ENCODE results near the gene C10orf143. TPM values are rescaled to one million over a fixed set of nuclear protein-coding genes. Genes with fewer than 3 reads are reported as not detected.

Gene C10orf143
- 0.42 and 2.3 TPM in 2 replicates for total RNA-seq (2014; rRNA removed; shearing (Covaris generic))

DNA sequence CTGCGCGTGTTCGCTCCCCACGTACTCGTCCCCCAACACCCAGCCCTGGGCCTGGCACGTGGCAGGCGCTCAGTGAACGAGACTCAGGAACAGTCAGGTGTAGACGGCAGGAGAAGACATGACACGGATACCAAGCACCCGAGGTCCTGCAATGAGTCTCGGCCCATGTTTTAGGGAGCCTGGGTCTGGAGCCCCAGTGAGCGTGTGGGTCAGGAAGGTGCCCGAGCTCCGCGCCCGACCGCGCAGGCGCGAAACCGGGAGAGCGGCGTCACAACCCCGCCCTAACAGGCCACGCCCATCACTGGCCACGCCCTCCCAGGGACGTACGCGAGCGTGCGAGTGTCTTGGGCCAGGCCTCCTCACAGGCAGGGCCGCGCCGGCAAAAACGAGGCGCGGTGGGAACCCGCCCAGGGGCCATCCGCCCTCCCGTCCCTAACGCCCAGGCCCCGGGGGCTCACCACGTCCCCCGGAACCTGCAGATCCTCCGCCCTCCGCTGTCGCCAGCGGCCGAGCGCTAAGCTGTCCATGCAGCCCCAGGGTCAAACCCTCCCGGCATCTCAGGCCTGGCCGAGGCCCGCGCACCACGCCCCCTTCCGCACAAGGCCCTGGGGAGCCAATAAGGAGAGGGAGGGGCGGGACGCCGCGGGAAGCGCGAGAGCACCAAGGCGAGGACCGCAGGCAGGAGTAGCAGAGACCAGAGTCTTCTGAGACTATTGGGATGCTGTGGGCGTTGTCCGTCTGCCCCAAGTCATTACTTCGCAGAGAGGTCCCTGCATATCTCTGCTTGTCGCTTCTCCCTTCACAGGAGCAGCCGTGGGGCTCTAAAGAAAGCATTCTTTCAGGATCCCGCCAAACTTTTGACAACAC is at the start of gene C10orf143:
C10orf143 (minus strand) TSS at position 585 of the 867 bp plus-strand sequence; CDS start at position 527, 58 bp downstream.
- DNase-seq = peak; percentile 97
- Histone ChIP-seq H3K4me3 (ENCODE audit: insufficient read depth, low read depth, low read length) (peak within 1 kb of the TSS; percentile 74), H3K27me3 (ENCODE audit: control insufficient read depth, insufficient read depth, low read length) (no peaks in the 10 kb centered on the region), H3K36me3 (replicated peaks; ENCODE audit: control insufficient read depth, insufficient read depth, low read length) (no peaks in the 10 kb centered on the region)

DNA sequence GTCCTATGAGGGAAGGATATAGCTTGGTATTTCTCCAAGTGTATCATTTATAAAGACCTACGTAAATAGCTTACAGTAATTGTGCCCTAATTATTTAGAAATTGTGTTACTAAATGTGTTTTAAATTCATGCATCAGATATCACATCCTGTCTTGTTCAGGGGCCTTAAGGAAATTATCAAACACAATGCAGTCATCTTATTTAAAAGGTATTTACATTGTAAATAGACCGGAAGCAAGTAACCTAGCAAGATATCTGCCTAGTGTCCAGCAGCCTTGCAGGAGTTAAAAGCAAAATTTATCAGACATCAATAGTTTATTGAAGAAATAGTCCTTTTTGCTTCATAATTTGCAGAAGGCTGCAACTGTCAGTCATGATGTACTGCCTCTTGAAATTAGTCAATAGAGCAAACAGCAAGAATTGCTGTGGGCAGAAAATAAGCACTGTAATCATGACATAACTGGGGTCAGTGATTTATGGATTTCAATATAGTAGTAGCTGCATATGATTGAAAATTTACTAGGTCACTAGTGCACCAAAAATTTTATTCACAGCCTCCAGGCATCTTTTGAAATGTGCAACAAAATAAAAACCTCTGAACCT is 48.7 kb upstream of the C10orf143 start:
- H3K27me3 ChIP-seq (ENCODE audit: control insufficient read depth, insufficient read depth, low read length) = no peaks in the 10 kb centered on the region
- DNase-seq = no peak
- no peak overlapping the region for H3K4me3 ChIP-seq (ENCODE audit: insufficient read depth, low read depth, low read length)
- peaks cover 5% of the 10 kb centered on the region for H3K36me3 ChIP-seq (replicated peaks; ENCODE audit: control insufficient read depth, insufficient read depth, low read length)

DNA sequence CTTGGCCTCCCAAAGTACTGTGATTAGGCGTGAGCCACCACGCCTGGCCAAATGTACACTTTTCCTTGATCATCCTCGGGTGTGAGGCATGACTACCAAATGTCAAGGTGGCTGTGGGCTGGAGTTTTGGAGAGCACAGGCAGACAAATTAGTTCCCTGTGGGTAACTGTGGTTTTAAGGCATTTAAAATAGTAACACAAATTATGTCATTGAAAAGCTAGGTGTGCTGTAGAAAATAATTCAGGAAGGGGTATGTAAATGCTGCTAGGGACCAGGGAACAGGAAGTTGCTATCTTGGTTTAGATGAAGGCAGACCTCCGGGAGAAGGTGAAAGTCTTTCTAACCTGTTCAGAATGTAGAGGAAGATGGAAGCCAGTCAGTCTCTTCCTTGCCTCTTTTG is 35.4 kb upstream of the C10orf143 start:
- DNase-seq = no peak
- H3K4me3 ChIP-seq (ENCODE audit: insufficient read depth, low read depth, low read length) = no peak overlapping the region
- H3K36me3 ChIP-seq (replicated peaks; ENCODE audit: control insufficient read depth, insufficient read depth, low read length) = no peaks in the 10 kb centered on the region
- H3K27me3 ChIP-seq (ENCODE audit: control insufficient read depth, insufficient read depth, low read length) = no peaks in the 10 kb centered on the region

DNA sequence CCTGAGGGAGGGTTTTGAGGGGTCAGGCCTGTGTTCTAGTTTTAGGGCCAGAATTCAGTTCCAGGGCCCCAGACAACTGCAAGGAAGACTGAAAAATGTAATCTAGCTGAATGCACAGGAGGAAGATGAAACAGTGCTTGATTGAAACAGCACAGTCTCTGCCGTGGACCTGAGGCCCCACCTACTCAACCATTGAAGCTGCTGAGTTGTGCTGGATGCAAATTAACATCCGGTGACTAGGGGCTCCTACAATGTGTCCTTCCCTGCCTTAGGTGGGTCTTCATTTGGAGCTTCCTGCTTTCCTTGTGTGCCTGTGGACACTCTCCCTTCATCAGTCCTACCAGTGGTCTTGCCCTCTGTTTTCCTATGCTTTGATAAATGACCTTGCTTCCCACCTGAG is 31.2 kb upstream of the C10orf143 start:
- Histone ChIP-seq H3K4me3 (ENCODE audit: insufficient read depth, low read depth, low read length) (no peak overlapping the region), H3K27me3 (ENCODE audit: control insufficient read depth, insufficient read depth, low read length) (no peaks in the 10 kb centered on the region), H3K36me3 (replicated peaks; ENCODE audit: control insufficient read depth, insufficient read depth, low read length) (no peaks in the 10 kb centered on the region)
- DNase-seq = no peak

DNA sequence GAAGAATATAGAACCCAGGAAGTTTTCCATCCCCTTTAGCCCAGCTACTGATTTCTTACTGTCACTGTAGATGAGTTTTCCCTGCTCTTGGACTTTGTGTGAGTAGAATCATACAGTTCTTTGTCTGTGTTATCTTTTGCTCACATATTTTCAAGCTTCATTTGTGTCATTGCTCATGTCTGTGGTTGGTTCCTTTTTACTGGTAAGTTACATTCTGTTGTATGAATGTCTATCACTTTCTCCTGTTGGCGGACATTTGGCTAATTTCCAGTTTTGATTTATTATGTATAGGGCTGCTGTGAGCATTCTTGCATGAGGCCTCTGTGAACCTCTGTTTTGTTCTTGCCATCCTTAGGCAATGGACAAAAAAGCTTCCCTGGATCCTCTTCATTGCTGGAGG is 30.8 kb upstream of the C10orf143 start:
- no peaks in the 10 kb centered on the region for H3K36me3 ChIP-seq (replicated peaks; ENCODE audit: control insufficient read depth, insufficient read depth, low read length)
- H3K4me3 ChIP-seq (ENCODE audit: insufficient read depth, low read depth, low read length) = no peak overlapping the region
- no peaks in the 10 kb centered on the region for H3K27me3 ChIP-seq (ENCODE audit: control insufficient read depth, insufficient read depth, low read length)
- DNase-seq = no peak

DNA sequence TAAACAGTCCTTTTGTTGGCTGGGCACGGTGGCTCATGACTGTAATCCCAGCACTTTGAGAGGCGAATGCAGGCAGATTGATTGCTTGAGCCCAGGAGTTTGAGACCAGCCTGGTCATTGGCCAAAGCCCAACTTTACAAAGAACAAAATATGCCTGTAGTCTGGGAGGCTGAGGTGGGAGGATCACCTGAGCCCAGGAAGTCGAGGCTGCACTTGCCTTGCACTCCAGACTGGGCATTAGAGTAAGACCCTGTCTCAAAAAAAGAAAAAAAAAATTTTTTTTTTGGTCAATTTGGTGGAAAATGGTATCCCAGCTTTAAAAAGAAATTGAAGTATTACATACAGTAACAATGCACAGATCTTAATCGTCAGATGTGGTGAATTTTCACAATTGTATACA is 30.4 kb upstream of the C10orf143 start:
- no peak overlapping the region for H3K4me3 ChIP-seq (ENCODE audit: insufficient read depth, low read depth, low read length)
- DNase-seq = no peak
- no peaks in the 10 kb centered on the region for H3K36me3 ChIP-seq (replicated peaks; ENCODE audit: control insufficient read depth, insufficient read depth, low read length)
- H3K27me3 ChIP-seq (ENCODE audit: control insufficient read depth, insufficient read depth, low read length) = no peaks in the 10 kb centered on the region

DNA sequence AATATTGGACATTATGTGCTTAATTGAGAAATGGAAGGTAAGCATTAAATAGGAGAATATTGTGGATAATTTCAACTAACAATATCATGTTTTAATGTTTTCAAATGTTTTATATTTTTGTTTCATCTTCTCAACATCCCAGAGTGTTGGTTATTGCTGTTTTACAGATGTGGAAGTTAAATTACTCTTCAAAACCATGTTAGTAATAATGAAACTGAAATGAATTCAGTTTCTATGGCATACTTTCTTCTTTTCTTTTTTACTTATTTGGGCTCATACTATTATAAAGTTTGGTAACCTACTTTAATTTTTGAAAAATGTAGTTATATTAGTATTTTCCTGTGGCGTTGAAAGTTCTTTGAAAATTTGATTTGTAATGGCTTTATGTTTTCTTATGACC is 29.8 kb upstream of the C10orf143 start:
- no peak overlapping the region for H3K4me3 ChIP-seq (ENCODE audit: insufficient read depth, low read depth, low read length)
- H3K27me3 ChIP-seq (ENCODE audit: control insufficient read depth, insufficient read depth, low read length) = no peaks in the 10 kb centered on the region
- no peak for DNase-seq
- no peaks in the 10 kb centered on the region for H3K36me3 ChIP-seq (replicated peaks; ENCODE audit: control insufficient read depth, insufficient read depth, low read length)

DNA sequence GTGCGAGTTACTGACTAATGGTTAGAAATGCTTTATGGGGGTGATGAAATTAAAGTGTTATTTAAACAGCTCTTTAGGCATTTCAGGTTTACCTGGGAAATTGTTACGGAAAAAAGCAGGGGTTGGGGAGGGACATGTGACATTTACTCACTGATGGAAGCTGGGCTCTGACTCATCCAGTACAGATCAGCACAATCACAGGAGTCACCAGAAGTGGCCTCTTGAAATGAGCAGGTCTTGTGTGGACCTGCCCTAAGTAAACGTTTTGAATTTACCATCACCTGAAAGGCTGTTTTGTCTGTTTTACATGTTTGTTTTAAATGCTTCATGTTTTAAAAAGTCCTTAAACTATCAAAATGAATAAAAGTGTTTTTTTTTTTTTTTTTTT is 27.8 kb upstream of the C10orf143 start:
- H3K36me3 ChIP-seq (replicated peaks; ENCODE audit: control insufficient read depth, insufficient read depth, low read length) = no peaks in the 10 kb centered on the region
- DNase-seq = no peak
- H3K4me3 ChIP-seq (ENCODE audit: insufficient read depth, low read depth, low read length) = no peak overlapping the region
- no peaks in the 10 kb centered on the region for H3K27me3 ChIP-seq (ENCODE audit: control insufficient read depth, insufficient read depth, low read length)

DNA sequence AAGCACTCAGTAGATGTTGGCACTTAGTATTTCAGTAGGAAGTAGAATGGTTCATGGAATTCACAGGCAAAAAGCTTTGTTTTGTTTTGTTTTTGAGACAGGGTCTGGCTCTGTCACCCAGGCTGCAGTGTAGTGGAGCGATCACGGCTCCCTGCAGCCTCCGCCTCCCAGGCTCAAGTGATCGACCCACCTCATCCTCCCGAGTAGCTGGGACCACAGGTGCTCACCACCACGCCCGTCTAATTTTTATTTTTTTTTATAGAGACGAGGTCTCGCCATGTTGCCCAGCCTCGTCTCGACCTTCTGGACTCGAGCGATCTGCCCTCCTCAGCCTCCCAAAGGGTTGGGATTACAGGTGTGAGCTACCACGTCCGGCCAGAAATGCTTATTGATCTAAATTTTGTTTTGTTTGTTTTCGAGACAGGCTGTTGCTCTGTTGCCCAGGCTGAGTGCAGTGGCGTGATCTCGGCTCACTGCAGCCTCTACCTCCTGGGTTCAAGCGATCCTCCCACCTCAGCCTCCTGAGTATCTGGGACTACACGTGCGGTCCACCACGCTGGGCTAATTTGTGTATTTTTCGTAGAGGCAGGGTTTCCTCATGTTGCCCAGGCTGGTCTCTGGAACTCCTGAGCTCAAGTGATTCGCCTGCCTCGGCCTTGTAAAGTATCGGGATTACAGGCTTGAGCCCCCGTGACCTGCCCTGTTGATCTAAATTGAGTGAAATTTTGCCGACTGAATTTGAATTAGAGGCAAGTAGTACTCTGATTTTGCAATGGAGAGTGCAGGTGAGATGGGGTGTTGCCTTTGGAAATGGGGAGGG is 27.2 kb upstream of the C10orf143 start:
- no peak for DNase-seq
- Histone ChIP-seq H3K4me3 (ENCODE audit: insufficient read depth, low read depth, low read length) (peak overlapping the region; percentile 92; the same call in 1 of the 2 replicates), H3K36me3 (replicated peaks; ENCODE audit: control insufficient read depth, insufficient read depth, low read length) (no peaks in the 10 kb centered on the region), H3K27me3 (ENCODE audit: control insufficient read depth, insufficient read depth, low read length) (no peaks in the 10 kb centered on the region)

DNA sequence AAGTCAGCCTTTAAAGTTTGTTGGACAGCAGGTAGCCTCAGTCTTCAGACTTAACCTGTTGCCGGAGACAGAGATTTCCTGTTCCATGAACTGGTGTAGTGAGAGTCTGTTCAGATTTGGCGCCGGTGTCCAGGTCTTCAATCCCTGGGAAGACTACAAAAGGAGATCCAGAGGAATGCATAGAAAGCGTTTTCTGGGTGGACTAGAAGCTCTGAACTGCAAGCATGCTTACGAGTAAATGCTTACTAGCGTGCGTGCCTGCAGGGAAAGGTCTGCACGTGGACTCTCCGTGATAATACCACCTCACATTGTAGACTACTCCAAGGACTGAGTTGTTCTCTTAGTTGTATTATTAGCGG is 26.4 kb upstream of the C10orf143 start:
- Histone ChIP-seq H3K36me3 (replicated peaks; ENCODE audit: control insufficient read depth, insufficient read depth, low read length) (no peaks in the 10 kb centered on the region), H3K27me3 (ENCODE audit: control insufficient read depth, insufficient read depth, low read length) (no peaks in the 10 kb centered on the region), H3K4me3 (ENCODE audit: insufficient read depth, low read depth, low read length) (peak overlapping the region; percentile 92)
- DNase-seq = peak; percentile 46

DNA sequence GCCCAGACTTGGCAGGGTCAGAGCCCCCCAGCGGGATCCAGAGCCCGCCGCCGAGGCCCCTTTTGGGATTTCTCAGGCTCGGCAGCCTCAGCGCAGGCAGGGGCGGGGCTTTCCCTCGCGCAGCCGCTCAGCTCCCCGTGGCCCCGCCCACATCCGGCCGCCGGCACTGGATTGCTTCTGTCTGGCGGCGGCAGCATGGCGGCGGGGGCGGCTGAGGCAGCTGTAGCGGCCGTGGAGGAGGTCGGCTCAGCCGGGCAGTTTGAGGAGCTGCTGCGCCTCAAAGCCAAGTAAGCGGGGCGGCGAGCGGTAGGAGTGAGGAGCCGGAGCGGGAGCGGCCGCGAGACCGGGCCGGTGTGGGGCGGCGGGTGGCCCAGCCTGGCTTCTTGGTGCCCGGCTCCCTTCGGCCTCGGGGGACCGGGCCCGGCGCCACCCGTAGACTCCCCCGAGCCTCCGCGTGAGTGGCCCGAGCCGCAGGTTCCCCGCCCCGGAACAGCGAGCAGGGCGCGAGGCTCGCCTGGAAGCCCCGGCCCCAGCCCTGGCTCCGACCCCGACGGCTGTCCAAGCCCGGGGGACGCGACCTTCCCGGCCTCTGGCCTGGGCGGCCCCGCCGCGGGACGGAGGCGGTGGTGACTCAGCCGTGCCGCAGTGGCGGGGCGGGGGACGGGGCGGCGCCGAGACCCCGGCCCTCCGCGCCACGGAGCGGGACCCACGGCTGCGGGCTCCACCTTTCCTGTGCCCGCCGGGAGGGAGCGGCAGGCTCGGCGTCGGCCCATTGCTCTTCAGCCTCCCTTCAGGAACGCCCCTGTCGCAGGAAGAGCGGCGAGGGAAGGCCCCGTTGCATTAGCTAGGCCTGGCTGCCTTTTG is 25.8 kb upstream of the C10orf143 start, which contains the start of gene GLRX3:
GLRX3 (plus strand) TSS at position 166 of the 864 bp plus-strand sequence; CDS start at position 196, 30 bp downstream.
- DNase-seq = peak; percentile 98

DNA sequence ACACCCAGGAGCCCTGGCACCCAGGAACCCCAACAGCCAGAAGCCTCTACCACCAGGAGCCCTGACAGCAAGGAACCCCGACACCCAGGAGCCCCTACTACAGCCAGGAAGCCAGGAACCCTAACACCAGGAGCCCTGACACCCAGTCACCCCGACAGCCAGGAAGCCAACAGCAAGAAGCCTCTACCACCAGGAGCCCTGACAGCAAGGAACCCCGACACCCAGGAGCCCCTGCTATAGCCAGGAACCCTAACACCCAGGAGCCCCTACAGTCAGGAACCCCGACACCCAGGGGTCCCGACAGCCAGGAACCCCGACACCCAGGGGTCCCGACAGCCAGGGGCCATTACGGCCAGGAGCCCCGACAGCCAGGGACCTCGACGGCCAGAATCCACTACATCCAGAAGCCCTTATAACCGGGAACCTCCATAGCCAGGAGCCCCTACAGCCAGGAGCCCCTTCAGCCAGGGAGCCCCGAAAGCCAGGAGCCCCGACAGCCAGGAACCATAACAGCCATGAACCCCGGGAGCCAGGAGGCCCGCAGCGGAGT is 25.1 kb upstream of the C10orf143 start:
- H3K4me3 ChIP-seq (ENCODE audit: insufficient read depth, low read depth, low read length) = peak overlapping the region; percentile 92
- H3K36me3 ChIP-seq (replicated peaks; ENCODE audit: control insufficient read depth, insufficient read depth, low read length) = no peaks in the 10 kb centered on the region
- H3K27me3 ChIP-seq (ENCODE audit: control insufficient read depth, insufficient read depth, low read length) = no peaks in the 10 kb centered on the region
- DNase-seq = no peak

More for the DNA sequence above, 25.8 kb upstream of the C10orf143 start, which contains the start of gene GLRX3:
- Histone ChIP-seq H3K4me3 (ENCODE audit: insufficient read depth, low read depth, low read length) (peak within 1 kb of the TSS; percentile 92), H3K27me3 (ENCODE audit: control insufficient read depth, insufficient read depth, low read length) (no peaks in the 10 kb centered on the region), H3K36me3 (replicated peaks; ENCODE audit: control insufficient read depth, insufficient read depth, low read length) (no peaks in the 10 kb centered on the region)

DNA sequence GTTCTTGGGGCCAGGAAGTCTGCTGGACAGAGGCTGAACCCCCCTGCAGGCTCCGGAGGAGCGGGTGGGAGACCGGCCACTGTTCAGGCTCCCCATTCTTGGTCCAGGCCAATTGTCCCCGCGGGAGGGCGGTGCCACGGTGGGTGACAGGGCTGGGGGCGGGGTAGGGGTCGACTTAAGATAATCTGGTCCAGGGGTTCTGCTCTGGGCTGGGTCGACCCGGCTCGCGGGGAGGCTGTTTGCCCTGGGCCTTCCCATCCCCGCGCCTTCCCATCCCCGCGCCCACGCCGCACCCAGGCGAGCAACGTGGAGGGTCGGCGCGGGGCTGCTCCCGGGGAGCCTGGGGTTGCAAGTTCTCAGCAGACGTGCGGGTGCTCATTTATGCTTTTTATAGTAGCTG is 18.3 kb upstream of the C10orf143 start:
- Histone ChIP-seq H3K4me3 (ENCODE audit: insufficient read depth, low read depth, low read length) (no peak overlapping the region), H3K27me3 (ENCODE audit: control insufficient read depth, insufficient read depth, low read length) (no peaks in the 10 kb centered on the region), H3K36me3 (replicated peaks; ENCODE audit: control insufficient read depth, insufficient read depth, low read length) (no peaks in the 10 kb centered on the region)
- DNase-seq = peak; percentile 62

All from H7 (cell line).